K562 (cell line): ENCODE measurements around the gene ASB13. TPM values are rescaled to one million over a fixed set of nuclear protein-coding genes. Genes with fewer than 3 reads are reported as not detected.

Experiments used
- CHD1 ChIP-seq: fragments of 200-600 bp; sonication (generic); IDR thresholded peaks from one replicate; pipeline ENCODE4 v1.6.1; 2012; ENCODE audit warnings: mild to moderate bottlenecking, moderate library complexity, low read length, inconsistent platforms
- CTBP1 ChIP-seq: fragments of 450-650 bp; IDR thresholded peaks from 2 replicates; pipeline ENCODE4 v1.6.1; 2016; ENCODE audit warnings: borderline replicate concordance
- ESRRA ChIP-seq: fragments of 450-650 bp; IDR thresholded peaks from 2 replicates; pipeline ENCODE4 v1.6.1; 2014; ENCODE audit warnings: low read depth, mild to moderate bottlenecking, moderate library complexity, borderline replicate concordance
- FUS ChIP-seq: fragments of 200-400 bp; formaldehyde crosslinking; optimal IDR thresholded peaks from 2 replicates; pipeline ENCODE3; 2017; ENCODE audit warnings: low read depth, low read length
- HDAC2 ChIP-seq: fragments of 450-650 bp; IDR thresholded peaks from 2 replicates; pipeline ENCODE4 v1.6.1; 2016; ENCODE audit warnings: mild to moderate bottlenecking
- HMGN3 ChIP-seq: IDR thresholded peaks from 2 replicates; pipeline ENCODE4 v1.6.1; 2011; ENCODE audit warnings: borderline replicate concordance, low read depth, mild to moderate bottlenecking, mixed read lengths, low read length; ENCODE audit not compliant: insufficient read length; ENCODE audit errors: extremely low read depth
- RBFOX2 ChIP-seq: fragments of 200-400 bp; formaldehyde crosslinking; IDR thresholded peaks from 2 replicates; pipeline ENCODE4 v1.6.1; 2017; ENCODE audit warnings: low read depth, mild to moderate bottlenecking, low read length, moderate library complexity
- SMAD2 ChIP-seq: fragments of 150-350 bp; IDR thresholded peaks from 2 replicates; pipeline ENCODE4 v1.6.1; 2014; ENCODE audit warnings: low read depth, mild to moderate bottlenecking, low read length
- SMAD4 ChIP-seq: fragments of 250-450 bp; sonication (Bioruptor Pico); conservative IDR thresholded peaks from 2 replicates; pipeline ENCODE4 v1.8.0; 2021; ENCODE audit warnings: inconsistent platforms, mild to moderate bottlenecking, moderate library complexity
- TAF1 ChIP-seq: IDR thresholded peaks from 2 replicates; pipeline ENCODE4 v1.6.1; 2011; ENCODE audit warnings: mild to moderate bottlenecking, low read length, moderate library complexity; ENCODE audit not compliant: insufficient read depth, control insufficient read depth, severe bottlenecking; ENCODE audit errors: extremely low read depth
- TGIF2 ChIP-seq: sonication (generic); formaldehyde crosslinking; IDR thresholded peaks from 2 replicates; pipeline ENCODE4 v1.8.1; 2022; ENCODE audit warnings: mild to moderate bottlenecking, missing genetic modification reagents, moderate library complexity
- XRCC5 ChIP-seq: fragments of 200-400 bp; formaldehyde crosslinking; IDR thresholded peaks from 2 replicates; pipeline ENCODE4 v1.6.1; 2017; ENCODE audit warnings: low read depth, mild to moderate bottlenecking, low read length
- ZNF217 ChIP-seq: sonication (generic); formaldehyde crosslinking; IDR thresholded peaks from 2 replicates; pipeline ENCODE4 v1.8.0; 2022; ENCODE audit warnings: mild to moderate bottlenecking, missing genetic modification reagents
- ZNF311 ChIP-seq: fragments of 250-450 bp; sonication (Bioruptor Pico); IDR thresholded peaks from 2 replicates; pipeline ENCODE4 v1.4.0; 2020; ENCODE audit warnings: mild to moderate bottlenecking, moderate library complexity
- ZNF717 ChIP-seq: fragments of 250-450 bp; sonication (Bioruptor Pico); IDR thresholded peaks from 2 replicates; pipeline ENCODE4 v1.5.0; 2021
- ZNF75A ChIP-seq: fragments of 450-650 bp; formaldehyde crosslinking; IDR thresholded peaks from 2 replicates; pipeline ENCODE4 v1.4.0; 2020; ENCODE audit warnings: mild to moderate bottlenecking
- polyA plus RNA-seq, 8 experiments: library from polyadenylated mRNA; depleted of rRNA in 4 of 8; stranded (reverse) in 5 of 8; unstranded in 3 of 8; fragments of >200 nt; fragmentation: Nextera tagmentation in 2 of 8; fragmentation: Illumina TruSeq in 1 of 8; extraction: Ambion mirVana in 2 of 8; extraction: Trizol in 1 of 8; gene quantifications; 2 replicates each; pipeline versions ENCODE4 v1.2.1 to v1.2.3, GENCODE V29; 2011 to 2014; ENCODE audit warnings: inconsistent platforms in 1 of 8, missing spikeins in 1 of 8
- total RNA-seq, 7 experiments: library from RNA; depleted of rRNA in 6 of 7; stranded (reverse); fragments of >200 nt in 6 of 7; fragmentation: Illumina TruSeq in 2 of 7; extraction: Trizol in 2 of 7; gene quantifications; 2 replicates each; pipeline versions ENCODE4 v1.2.1 to v1.2.3, GENCODE V29; 2011 to 2021; ENCODE audit warnings: low replicate concordance in 1 of 7
- TF ChIP-seq, protein P1 (sequence below): fragments of 250-450 bp; sonication (Bioruptor Pico); IDR thresholded peaks from 2 replicates; pipeline ENCODE4 v1.6.1; 2021; ENCODE audit warnings: mild to moderate bottlenecking
- TF ChIP-seq, protein P2 (sequence below): fragments of 250-450 bp; sonication (Bioruptor Pico); IDR thresholded peaks from 2 replicates; pipeline ENCODE4 v1.8.0; 2022; ENCODE audit warnings: moderate library complexity, mild to moderate bottlenecking, inconsistent platforms
- TF ChIP-seq, protein P3 (sequence below): fragments of 450-650 bp; IDR thresholded peaks from 2 replicates; pipeline ENCODE4 v1.6.1; 2016; ENCODE audit warnings: borderline replicate concordance
- TF ChIP-seq, protein P4 (sequence below): fragments of 450-650 bp; IDR thresholded peaks from 2 replicates; pipeline ENCODE4 v1.6.1; 2018; ENCODE audit not compliant: partially characterized antibody

Gene ASB13
- total and polyA plus RNA-seq, 9 of the 15 experiments (the other 6 are each of a cell fraction or from before 2014, with no cell fraction given), result 5.2 to 28.8 (median 16.9) TPM

DNA sequence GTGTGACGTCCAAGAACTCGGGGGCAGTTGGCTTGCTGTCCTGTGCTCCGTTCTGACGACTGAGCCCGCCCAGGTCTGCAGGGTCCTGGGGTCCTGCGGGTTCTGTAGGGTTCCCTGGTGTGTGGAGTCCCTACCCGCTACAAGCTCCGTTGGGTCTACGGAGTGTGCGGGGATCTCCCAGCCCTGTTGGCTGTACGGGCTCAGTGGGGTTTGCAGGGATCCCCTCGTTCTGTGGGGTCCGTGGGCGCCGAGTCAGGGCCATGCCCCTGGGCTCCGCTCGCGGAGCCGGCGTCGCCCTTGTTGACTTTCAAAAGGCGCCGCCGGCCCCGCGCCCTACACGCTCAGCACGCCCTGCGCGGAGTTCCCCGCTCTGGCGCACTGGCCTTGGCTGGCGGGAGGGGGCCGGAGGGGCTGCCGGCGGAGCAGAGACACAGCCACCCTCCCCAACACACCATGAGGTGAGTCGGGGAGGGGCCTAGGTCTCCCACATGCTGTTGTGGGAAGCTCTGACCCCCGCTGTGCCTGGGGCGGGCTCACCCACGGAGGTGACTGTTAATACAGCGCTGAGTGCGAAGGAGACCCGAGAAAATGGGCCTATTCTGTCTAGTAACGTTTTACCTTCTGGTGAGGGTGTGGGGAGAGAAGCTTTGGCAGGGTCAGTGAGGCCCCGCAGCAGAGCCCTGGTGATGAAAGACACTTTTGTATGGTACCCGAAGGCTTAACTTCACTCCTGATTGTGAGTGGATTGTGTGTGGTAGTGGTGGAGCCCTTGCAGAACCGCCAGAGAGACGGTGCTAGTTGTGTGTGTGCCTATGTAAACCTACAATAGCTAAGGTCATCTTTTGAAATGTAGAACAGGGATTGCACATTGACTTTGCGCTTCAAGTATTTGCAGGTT, 26.3 kb upstream of the ASB13 start (continued):
- TF ChIP-seq SMAD2 (no peak), FUS (no peak), ZNF217 (CRISPR knock-in tag) (no peak), ZNF311 (CRISPR knock-in tag) (no peak), HDAC2 (0 out of 2 replicates have a peak, but pooled peaks have one; percentile 53), HMGN3 (peak; percentile 88), TGIF2 (no peak), CHD1 (peak; percentile 31), ZNF75A (CRISPR knock-in tag) (peak; percentile 70), CTBP1 (peak; percentile 49; the same call in 1 of the 2 replicates), ESRRA (peak; percentile 41; the same call in 1 of the 2 replicates), TAF1 (peak; percentile 41), XRCC5 (peak; percentile 61; the same call in 1 of the 2 replicates), RBFOX2 (peak; percentile 79), ZNF717 (CRISPR knock-in tag) (no peak), SMAD4 (CRISPR knock-in tag) (peak; percentile 59; the same call in 1 of the 2 replicates)
- TF ChIP-seq, protein P1, sequence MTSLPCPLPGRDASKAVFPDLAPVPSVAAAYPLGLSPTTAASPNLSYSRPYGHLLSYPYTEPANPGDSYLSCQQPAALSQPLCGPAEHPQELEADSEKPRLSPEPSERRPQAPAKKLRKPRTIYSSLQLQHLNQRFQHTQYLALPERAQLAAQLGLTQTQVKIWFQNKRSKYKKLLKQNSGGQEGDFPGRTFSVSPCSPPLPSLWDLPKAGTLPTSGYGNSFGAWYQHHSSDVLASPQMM, result no peak
- TF ChIP-seq, protein P2, sequence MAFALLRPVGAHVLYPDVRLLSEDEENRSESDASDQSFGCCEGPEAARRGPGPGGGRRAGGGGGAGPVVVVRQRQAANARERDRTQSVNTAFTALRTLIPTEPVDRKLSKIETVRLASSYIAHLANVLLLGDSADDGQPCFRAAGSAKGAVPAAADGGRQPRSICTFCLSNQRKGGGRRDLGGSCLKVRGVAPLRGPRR (CRISPR knock-in tag), result 0 out of 2 replicates have a peak, but pooled peaks have one; percentile 36
- TF ChIP-seq, protein P3, sequence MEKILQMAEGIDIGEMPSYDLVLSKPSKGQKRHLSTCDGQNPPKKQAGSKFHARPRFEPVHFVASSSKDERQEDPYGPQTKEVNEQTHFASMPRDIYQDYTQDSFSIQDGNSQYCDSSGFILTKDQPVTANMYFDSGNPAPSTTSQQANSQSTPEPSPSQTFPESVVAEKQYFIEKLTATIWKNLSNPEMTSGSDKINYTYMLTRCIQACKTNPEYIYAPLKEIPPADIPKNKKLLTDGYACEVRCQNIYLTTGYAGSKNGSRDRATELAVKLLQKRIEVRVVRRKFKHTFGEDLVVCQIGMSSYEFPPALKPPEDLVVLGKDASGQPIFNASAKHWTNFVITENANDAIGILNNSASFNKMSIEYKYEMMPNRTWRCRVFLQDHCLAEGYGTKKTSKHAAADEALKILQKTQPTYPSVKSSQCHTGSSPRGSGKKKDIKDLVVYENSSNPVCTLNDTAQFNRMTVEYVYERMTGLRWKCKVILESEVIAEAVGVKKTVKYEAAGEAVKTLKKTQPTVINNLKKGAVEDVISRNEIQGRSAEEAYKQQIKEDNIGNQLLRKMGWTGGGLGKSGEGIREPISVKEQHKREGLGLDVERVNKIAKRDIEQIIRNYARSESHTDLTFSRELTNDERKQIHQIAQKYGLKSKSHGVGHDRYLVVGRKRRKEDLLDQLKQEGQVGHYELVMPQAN, result peak; percentile 47; the same call in 1 of the 2 replicates
- TF ChIP-seq, protein P4, sequence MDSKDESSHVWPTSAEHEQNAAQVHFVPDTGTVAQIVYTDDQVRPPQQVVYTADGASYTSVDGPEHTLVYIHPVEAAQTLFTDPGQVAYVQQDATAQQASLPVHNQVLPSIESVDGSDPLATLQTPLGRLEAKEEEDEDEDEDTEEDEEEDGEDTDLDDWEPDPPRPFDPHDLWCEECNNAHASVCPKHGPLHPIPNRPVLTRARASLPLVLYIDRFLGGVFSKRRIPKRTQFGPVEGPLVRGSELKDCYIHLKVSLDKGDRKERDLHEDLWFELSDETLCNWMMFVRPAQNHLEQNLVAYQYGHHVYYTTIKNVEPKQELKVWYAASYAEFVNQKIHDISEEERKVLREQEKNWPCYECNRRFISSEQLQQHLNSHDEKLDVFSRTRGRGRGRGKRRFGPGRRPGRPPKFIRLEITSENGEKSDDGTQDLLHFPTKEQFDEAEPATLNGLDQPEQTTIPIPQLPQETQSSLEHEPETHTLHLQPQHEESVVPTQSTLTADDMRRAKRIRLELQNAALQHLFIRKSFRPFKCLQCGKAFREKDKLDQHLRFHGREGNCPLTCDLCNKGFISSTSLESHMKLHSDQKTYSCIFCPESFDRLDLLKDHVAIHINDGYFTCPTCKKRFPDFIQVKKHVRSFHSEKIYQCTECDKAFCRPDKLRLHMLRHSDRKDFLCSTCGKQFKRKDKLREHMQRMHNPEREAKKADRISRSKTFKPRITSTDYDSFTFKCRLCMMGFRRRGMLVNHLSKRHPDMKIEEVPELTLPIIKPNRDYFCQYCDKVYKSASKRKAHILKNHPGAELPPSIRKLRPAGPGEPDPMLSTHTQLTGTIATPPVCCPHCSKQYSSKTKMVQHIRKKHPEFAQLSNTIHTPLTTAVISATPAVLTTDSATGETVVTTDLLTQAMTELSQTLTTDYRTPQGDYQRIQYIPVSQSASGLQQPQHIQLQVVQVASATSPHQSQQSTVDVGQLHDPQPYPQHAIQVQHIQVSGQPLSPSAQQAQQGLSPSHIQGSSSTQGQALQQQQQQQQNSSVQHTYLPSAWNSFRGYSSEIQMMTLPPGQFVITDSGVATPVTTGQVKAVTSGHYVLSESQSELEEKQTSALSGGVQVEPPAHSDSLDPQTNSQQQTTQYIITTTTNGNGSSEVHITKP, result peak; percentile 31
